ENCODE data around the gene SPG7. TPM values are rescaled to one million over a fixed set of nuclear protein-coding genes. Genes with fewer than 3 reads are reported as not detected.
"Not testable (repeated sequence)": the region's sequence is repeated elsewhere in the genome, so short reads cannot be mapped to it uniquely, and the experiment has no call there.

Gene SPG7
- total RNA-seq, 1 donor from 2014 or later = 93.1 TPM

DNA sequence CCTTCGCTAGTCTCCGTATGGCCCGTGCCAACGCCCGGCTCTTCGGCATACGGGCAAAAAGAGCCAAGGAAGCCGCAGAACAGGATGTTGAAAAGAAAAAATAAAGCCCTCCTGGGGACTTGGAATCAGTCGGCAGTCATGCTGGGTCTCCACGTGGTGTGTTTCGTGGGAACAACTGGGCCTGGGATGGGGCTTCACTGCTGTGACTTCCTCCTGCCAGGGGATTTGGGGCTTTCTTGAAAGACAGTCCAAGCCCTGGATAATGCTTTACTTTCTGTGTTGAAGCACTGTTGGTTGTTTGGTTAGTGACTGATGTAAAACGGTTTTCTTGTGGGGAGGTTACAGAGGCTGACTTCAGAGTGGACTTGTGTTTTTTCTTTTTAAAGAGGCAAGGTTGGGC, 54.7 kb downstream of the SPG7 start:
- no peak for DNase-seq (ENCODE audit: low read depth in 2 of 2)

DNA sequence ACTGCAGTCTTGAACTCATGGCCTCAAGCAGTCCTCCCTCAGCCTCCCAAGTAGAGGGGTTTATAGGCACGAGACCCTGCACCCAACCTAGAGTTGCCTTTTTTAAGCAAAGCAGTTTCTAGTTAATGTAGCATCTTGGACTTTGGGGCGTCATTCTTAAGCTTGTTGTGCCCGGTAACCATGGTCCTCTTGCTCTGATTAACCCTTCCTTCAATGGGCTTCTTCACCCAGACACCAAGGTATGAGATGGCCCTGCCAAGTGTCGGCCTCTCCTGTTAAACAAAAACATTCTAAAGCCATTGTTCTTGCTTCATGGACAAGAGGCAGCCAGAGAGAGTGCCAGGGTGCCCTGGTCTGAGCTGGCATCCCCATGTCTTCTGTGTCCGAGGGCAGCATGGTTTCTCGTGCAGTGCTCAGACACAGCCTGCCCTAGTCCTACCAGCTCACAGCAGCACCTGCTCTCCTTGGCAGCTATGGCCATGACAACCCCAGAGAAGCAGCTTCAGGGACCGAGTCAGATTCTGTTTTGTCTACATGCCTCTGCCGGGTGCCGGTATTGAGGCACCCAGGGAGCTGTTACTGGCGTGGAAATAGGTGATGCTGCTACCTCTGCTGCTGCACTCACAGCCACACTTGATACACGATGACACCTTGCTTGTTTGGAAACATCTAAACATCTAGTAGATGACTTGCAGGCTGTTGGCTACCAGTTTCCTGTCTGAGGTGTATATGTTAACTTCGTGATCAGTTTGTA, 55.6 kb downstream of the SPG7 start:
- no peak for DNase-seq (ENCODE audit: low read depth in 2 of 2)

DNA sequence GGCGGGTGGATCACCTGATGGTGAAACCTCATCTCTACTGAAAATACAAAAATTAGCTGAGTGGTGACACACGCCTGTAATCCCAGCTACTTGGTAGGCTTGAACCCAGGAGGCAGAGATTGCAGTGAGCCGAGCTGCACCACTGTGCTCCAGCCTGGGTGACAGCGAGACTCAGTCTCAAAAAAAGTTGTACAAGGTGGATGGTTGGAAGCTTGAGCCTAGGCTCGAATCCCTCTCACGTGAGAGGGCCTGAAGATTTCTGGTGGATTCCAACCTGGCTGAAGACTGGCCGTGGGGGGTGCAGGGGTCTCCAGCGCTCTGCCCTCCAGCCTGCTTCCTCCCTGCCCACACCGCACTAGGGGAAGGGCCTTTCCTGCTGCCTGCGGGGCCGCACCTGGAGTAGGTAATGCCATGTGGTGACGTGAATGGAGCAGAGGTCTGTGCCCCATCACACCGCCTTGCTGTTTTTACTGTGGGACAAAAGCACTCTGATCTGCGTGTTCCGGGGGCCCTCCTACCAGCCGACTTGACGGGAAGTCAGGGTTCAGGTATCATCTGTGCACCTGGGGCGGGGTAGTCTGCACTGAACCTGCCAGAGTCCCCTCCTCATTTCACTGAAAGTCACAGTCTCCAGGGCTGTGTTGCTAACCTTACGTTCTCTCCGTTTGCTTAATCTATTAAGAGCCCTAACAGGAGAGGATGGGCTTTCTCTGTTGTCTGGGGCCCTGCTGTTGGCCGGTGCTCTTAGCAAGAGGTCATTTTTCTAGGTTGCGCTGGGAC, 56.5 kb downstream of the SPG7 start:
- DNase-seq (ENCODE audit: low read depth in 2 of 2) = no peak

DNA sequence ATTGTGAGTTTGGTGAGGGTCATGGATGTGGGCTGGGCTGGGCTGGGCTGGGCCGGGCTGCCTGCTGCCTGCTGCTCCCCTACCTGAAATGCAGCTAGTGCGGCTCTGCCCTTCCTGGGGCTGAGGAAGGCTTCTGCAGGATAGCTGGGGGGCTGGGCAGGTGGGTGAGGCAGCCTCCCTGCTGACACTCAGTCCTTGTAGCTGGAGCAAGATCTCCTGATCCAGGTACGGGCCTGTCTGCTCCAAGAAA, 57.0 kb downstream of the SPG7 start:
- DNase-seq (ENCODE audit: low read depth in 2 of 2) = no peak

DNA sequence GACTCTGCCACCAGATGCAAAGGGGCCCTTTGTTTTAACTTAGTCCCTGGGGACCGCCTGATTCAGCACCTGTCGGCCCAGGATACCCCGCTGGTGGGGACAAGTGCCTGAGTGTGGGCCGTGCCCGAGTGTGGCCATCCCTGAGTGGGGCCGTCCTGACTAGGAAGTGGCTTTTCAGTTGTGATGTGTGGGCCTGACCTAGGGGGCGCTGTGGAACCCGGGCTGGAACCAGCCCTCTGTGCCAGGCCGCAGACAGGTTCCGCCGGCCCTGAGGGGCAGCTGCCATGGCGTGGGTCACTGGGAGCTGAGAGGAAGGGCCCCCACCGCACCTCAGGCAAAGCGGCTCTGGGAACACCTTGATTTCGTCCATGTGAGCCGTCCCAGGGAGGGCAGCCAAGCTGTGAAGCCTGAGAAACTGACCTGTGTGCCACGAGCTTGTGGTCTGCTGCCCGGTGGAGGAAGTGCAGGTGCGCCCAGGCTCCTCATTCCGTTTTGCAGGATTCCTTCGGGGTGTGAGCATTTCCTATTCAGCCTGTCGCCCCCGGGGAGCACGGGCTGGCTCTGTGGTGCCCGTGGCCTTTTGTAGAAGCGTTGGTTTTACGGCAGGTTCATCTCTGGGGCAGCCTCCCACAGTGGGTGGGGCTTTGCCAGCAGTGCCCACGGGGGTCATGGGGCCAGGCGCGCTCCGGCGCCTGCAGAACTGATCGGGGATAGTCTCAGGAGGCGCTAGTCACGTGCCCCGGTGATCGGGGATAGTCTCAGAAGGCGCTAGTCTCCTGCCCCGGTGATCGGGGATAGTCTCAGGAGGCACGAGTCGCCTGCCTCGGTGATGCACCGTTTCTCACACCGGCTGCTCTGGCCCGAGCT, 57.5 kb downstream of the SPG7 start:
- DNase-seq (ENCODE audit: low read depth in 2 of 2) = peak in 1 of 2 donors; percentile 53

DNA sequence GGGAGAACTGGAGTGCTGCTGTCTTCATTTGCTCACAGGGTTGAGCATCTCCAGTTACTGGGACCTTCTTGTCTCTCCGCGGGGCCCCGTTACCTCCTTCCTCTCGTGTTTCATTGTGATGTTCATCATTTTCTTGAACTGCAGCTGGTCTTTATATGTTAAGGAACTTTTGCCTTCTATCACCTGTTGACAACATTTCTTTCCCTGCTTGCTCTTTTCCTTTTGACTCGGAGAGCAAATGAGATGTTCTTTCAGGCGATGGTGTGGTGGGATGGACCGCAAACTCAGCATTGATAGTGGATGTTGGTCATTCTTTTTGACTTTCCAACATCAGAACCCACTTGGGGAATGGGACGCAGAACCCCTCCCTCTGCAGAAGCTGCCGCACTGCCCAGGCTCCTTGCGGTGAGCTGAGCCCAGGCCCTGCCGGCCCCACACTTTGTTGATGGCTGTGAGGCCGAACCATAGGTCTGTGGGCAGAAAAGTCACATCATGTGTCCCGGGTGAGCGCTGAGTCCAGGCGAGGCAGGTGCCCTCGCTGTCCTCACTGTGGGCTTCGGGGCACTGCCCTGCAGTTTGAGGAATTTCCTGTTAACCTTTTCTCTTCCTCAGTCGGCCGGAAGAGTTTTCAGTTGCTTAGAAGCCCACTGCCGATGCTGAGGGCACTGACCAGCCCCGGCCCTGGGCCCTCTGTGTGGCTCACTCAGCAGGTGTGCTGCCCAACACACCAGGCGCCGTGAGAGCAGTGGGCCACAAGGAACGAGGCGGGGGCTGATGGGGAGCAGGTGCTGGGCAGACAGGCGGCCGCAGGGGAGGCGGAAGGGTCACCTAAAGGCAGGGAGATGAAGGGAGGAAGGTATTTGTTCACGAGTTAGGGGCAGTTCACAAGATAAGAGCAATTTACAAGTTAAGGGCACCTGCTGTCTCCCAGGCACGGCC, 59.7 kb downstream of the SPG7 start:
- no peak for DNase-seq (ENCODE audit: low read depth in 2 of 2)

DNA sequence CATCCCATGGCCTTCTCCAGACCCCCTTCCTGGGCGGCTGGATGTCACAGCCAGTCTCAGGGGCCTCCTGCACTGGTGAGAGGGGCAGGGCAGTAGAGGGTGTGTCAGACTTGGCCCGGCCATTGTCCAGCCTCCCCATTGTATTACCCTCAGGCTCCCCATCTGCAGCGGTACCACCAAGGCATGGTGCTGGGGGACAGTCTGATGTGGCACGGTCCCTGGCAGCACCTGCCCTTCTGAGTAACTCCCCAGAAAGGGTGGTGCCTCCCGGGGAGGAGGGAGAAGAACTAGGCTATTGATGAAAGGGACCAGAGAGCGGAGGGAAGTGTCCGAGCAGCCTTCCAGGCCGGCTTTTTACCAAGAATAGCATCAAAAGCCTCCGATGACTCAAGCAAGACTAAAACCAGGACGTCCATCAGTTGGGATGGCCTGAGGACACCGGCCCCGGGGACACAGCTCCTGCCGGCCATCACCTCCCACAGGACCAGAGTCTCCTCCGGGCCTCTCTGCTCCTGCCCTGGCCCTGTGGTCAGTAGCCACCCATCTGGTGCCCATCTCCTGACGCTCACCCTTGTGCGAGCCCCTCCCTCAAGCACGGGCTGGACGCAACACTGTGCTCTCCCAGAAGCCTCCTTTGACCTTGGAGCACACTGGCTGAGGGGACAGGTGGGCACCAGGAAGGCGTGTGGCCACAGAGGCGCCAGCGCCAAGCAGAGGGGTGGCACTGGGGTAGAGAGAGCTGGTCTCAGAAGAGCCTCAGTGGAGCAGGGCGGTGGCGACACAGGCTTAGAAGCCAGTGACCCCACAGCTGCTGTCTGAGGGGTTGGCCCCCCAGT, 61.5 kb downstream of the SPG7 start:
- no peak for DNase-seq (ENCODE audit: low read depth in 2 of 2)

DNA sequence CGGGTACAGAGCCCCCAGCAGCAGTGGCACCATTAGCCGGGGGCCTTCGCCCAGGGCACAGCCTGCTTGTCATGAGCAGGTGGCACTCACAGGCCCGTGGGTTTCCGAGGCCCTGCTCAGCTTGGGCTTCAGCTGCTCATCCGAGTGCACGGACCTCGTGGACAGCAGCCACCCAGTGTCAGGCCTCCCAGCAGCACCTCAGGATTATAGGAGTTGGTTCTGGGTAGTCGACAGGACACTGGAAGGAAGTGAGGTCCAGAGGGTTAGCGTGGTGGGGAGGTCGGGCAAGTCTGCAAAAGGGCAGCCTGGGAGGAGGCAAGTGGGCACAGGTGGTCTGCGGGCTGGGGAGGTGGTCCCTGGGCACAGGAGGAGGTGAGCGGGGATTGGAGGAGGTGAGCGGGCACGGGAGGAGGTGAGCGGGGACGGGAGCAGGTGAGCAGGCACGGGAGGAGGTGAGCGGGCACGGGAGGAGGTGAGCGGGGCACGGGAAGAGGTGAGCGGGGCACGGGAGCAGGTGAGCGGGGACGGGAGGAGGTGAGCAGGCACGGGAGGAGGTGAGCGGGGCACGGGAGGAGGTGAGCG, 62.2 kb downstream of the SPG7 start:
- no peak for DNase-seq (ENCODE audit: low read depth in 2 of 2)

DNA sequence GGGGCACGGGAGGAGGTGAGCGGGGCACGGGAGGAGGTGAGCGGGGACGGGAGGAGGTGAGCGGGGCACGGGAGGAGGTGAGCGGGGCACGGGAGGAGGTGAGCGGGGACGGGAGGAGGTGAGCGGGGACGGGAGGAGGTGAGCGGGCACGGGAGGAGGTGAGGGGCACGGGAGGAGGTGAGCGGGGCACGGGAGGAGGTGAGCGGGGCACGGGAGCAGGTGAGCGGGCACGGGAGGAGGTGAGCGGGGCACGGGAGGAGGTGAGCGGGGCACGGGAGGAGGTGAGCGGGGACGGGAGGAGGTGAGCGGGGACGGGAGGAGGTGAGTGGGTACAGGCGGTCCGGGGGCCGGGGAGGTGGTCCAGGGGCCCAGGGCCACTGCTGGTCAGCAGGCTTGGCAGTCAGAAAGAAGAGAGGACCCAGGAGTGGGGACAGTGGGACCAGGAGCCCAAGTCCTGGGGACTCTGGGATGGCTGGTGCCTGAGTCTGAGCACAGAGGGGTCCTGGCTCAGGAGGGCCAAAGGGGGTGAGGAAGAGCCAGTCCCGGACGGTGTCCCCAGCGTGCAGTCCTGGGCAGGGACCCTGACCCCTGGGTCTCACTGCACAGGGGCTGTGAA, 62.9 kb downstream of the SPG7 start:
- not testable (repeated sequence) for DNase-seq (ENCODE audit: low read depth in 2 of 2)

DNA sequence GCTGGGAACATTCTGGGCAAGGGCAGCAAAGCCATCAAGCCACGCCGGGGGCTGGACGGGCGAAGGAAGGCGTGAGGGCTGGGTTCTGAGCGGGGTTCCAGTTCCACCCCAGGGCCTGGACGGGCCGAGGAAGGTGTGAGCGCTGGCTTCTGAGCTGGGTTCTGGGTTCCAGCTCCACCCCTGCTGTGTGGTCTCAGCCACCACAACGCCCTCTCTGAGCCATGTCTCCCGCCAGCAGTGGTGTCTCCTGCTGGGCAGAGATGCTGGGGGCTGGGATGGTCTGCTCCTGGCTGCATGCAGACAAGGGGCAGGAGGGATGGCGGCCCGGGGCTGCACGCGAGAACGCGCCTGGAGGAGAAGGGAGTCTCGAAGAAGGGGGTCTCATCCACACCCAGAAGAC, 63.4 kb downstream of the SPG7 start:
- no peak for DNase-seq (ENCODE audit: low read depth in 2 of 2)

DNA sequence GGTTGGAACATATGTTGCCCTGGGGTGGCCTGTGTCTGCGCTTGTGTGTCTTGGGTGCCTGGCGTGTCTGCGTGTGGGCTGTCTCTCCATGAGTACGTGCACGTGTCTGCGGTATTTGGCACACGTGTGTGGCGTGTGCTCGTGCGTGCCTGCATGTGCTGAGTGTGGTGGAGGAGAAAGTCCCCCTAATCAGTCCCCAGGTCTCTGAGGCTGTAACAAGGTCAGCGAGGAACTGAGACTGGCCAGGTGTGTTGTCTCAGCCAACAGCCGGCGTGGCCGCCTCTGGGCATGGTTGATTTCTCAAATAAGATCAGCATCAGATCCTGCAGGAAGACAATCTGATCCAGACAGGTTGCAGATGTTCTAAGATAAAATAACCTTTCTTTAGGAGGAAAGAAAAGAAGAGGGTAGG, 63.9 kb downstream of the SPG7 start:
- no peak for DNase-seq (ENCODE audit: low read depth in 2 of 2)

DNA sequence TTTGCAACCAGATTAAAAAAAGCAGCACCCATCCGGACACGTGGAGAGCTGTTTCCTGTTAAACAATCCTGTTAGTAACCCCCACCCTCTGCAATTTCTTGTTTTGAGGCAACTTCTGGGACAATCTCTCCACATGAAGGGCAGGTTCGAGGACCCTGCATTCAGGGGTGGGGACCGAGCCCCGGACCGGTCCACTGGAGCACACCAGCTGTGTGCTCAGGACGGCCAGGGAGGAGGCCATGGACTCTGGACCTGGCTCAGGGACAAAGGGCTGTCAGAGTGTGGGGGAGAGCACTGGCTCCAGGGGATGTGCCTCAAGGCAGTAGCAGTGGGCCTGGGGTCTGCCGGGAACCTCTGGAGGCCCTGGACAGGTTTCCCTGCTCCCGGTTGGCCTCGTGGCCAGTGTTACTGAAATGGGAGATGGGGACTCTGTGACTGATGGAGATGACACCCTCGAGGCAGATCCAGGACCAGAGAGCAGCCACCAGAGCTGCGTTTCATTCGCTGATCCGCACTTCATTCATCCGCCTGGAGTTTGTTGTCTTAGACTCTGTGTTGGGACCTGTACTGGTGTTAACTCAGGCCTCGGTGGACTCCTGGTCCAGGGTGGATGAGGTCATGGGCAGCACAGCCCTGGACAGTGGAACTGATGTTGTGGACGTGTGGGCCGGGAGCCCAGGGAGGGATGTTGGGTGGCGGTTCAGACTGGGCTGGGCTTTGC, 64.4 kb downstream of the SPG7 start:
- no peak for DNase-seq (ENCODE audit: low read depth in 2 of 2)

DNA sequence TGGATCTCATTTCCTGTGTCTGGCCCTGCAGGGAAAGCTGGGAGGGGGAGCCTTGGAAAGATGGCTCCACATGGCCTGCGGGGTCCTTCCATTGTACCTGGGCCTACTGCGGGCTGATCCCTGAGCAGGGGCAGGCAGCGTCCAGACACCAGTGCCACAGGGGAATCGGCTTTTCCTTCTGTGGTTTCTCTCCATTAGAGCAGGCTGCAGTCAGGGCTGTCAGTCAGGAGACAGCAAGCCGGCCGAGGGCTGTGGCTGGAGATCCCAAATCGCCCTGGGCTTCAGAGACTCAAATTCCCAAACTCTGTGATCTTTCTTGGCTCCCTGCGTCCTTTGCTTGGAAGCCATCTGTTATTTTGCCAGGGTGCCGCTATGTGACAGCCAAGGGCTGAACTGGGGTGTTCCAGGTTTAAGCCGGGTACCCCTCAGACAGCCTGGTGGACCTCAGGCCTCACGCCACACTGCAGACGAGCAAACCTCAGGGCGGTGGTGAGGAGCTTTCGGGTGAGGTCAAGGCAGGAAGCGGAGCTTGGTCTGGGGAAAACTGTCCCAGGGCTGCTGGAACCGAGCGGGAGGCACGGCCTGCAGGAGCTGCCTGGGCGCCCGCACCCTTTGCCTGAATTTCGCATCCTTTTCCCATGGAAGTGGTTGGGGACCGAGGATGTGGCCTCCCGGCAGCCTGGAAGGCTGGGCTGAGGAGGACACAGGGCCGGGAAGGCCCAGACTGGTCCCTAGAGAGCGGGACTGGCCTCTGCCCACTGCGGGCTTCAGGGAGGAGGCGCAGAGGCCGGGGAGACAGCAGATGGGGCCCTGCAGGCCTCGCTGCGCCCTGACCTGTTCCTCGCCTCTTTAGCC, 65.8 kb downstream of the SPG7 start:
- DNase-seq (ENCODE audit: low read depth in 2 of 2) = no peak

DNA sequence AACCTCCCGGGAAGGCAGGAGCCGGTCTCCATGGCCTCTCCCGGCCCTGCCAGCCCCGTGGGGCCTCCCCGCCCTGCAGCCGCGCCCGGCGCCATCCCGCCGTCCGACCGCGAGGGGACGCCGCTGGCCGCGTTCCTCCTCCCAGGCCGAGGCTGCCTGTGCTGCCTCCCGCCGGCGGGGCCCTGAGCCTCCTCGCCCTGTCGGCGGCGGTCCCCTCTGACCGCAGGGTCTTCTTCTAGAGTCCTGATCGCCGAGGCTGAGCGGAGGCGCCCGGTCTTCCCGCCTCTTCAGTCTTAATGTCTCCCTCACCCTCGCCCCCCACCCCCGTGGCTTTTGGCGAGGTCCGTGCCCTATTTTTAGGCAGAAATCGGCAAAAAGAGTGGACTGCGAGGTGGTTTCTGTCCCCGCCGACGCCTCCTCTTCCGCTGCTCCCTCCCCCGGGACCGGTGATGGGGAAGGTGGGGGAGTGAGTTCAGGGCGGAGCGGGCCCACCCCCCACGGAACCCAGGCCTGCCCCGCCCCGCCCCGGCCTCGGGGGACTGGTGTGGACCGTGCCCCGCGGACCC, 66.6 kb downstream of the SPG7 start:
- peak; percentile 29 to 76 for DNase-seq (ENCODE audit: low read depth in 2 of 2)

DNA sequence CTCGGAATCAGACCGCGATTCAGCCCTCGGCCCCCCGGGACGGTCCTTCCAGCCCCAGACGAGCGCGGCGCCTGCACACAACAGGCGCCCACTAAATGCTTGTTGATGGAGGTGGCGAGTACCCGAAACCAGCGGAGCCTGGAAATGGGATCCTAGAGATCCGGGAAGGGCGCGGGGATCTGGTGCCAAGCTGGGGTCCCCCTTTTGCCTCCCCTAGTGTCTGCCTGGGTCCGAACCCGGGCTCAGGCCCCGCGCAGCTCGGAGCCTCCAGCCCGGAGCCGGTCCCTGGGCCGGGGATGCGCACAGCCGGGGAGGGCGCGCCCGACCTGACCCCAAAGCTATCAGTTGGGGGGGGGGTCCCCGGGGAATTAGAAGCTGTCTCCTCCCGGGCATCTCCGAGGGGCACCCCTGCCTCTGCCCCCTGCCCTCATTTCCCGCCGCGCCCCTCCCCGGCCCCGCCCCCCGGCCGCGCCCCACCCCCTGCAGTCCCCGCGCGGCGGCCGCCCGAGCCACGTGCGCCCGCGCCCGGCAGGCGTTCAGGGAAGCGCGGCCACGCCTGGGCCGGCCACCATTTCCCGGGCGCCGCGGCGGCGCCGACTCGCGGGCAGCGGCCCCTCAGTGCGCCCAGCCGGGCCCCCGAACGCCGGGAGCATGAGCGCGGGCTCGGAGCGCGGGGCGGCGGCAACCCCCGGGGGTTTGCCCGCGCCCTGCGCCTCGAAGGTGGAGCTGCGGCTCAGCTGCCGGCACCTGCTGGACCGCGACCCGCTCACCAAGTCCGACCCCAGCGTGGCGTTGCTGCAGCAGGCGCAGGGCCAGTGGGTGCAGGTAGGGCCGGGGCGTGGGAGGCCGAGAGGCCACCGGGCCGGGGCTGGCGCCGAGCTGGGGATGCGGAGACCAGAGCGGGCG, 67.3 kb downstream of the SPG7 start, which contains the start of gene CPNE7:
TSS of gene CPNE7 (plus strand) at position 512 of the 906 bp plus-strand sequence. CDS start at position 652, 140 bp downstream.
- no peak for DNase-seq (ENCODE audit: low read depth in 2 of 2)
